ENCODE measurements around the gene UBE2J2.

UBE2J2 gene

DNA sequence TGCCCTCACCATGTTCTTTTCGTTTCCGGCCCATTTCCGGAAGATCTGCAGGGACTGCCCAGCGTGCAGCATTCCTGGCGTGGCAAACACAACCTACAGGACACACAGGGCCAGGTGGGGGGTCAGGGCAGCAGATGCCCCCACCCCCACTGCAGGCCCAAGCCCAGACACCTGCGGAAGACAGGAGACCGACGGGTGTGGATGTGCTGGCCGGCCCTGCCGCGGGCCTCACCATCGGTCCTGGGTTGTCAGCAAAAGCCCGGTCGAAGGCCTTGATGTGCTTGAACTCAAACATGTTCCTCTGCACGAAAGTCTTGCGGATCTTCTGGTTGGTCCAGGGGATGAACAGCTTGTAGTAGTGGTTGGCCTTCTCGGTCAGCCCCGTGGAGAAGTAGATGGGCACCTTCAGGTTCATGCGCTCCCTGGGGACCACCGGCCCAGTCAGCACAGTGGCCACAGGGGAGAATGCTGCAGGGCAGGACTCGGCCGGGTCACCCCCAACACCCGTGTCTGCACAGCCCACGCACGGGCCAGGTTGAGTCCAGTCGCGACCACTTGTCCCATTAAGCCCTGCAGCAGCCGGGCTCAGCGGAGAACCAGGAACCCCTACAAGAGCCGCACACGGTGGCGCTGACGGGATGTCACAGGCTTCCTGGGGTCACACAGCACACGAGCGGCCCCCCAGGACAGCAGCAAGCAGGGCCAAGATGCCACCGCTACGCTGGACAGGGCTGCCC, 40.0 kb upstream of the UBE2J2 start:
- no peaks in the 10 kb centered on the region for H3K36me3 ChIP-seq (ENCODE audit: control insufficient read depth, insufficient read depth, low read length)
- H3K9me3 ChIP-seq (ENCODE audit: control insufficient read depth, low read length) = no peaks in the 10 kb centered on the region
- H3K27me3 ChIP-seq (ENCODE audit: control insufficient read depth, insufficient read depth, low read length) = no peaks in the 10 kb centered on the region
- H3K27ac ChIP-seq = no peak overlapping the region
- no peak overlapping the region for H2AFZ ChIP-seq
- no peaks in the 10 kb centered on the region for H3K79me2 ChIP-seq
- H3K4me3 ChIP-seq (ENCODE audit: low read depth, low read length) = no peak overlapping the region
- no peak overlapping the region for H3K9ac ChIP-seq
- no peak overlapping the region for H3K4me2 ChIP-seq (ENCODE audit: low read length)
- TF ChIP-seq, protein P1, sequence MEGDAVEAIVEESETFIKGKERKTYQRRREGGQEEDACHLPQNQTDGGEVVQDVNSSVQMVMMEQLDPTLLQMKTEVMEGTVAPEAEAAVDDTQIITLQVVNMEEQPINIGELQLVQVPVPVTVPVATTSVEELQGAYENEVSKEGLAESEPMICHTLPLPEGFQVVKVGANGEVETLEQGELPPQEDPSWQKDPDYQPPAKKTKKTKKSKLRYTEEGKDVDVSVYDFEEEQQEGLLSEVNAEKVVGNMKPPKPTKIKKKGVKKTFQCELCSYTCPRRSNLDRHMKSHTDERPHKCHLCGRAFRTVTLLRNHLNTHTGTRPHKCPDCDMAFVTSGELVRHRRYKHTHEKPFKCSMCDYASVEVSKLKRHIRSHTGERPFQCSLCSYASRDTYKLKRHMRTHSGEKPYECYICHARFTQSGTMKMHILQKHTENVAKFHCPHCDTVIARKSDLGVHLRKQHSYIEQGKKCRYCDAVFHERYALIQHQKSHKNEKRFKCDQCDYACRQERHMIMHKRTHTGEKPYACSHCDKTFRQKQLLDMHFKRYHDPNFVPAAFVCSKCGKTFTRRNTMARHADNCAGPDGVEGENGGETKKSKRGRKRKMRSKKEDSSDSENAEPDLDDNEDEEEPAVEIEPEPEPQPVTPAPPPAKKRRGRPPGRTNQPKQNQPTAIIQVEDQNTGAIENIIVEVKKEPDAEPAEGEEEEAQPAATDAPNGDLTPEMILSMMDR (IDR thresholded peaks at IDR 0.05) = no peak
- no peaks in the 10 kb centered on the region for H3K4me1 ChIP-seq

- TF ChIP-seq, protein P1 (IDR thresholded peaks at IDR 0.05) = no peak
- no peak overlapping the region for H3K4me3 ChIP-seq (ENCODE audit: low read depth, low read length)
- no peak overlapping the region for H3K27ac ChIP-seq
- no peak overlapping the region for H3K4me2 ChIP-seq (ENCODE audit: low read length)
- H3K9me3 ChIP-seq (ENCODE audit: control insufficient read depth, low read length) = no peaks in the 10 kb centered on the region
- no peaks in the 10 kb centered on the region for H3K27me3 ChIP-seq (ENCODE audit: control insufficient read depth, insufficient read depth, low read length)
- H3K79me2 ChIP-seq = no peaks in the 10 kb centered on the region
- H2AFZ ChIP-seq = no peak overlapping the region
- no peaks in the 10 kb centered on the region for H3K4me1 ChIP-seq
- H3K36me3 ChIP-seq (ENCODE audit: control insufficient read depth, insufficient read depth, low read length) = no peaks in the 10 kb centered on the region
- no peak overlapping the region for H3K9ac ChIP-seq
These were observed 39.0 kb upstream of the UBE2J2 start for GRCh38 chr1:1312450-1313314.

- Histone ChIP-seq H3K9me3 (ENCODE audit: control insufficient read depth, low read length) (no peaks in the 10 kb centered on the region), H3K27me3 (ENCODE audit: control insufficient read depth, insufficient read depth, low read length) (no peaks in the 10 kb centered on the region), H3K4me3 (ENCODE audit: low read depth, low read length) (no peak overlapping the region), H3K4me1 (no peaks in the 10 kb centered on the region), H3K79me2 (no peaks in the 10 kb centered on the region), H3K36me3 (ENCODE audit: control insufficient read depth, insufficient read depth, low read length) (no peaks in the 10 kb centered on the region), H3K9ac (no peak overlapping the region), H3K27ac (no peak overlapping the region), H3K4me2 (ENCODE audit: low read length) (no peak overlapping the region), H2AFZ (no peak overlapping the region)
- TF ChIP-seq, protein P1 (IDR thresholded peaks at IDR 0.05) = no peak
These were observed 37.8 kb upstream of the UBE2J2 start for GRCh38 chr1:1311107-1312104.

GRCh38 chr1:1310476-1311053, 36.9 kb upstream of the UBE2J2 start:
- Histone ChIP-seq H3K9me3 (ENCODE audit: control insufficient read depth, low read length) (no peaks in the 10 kb centered on the region), H3K4me3 (ENCODE audit: low read depth, low read length) (no peak overlapping the region), H3K9ac (no peak overlapping the region), H3K79me2 (no peaks in the 10 kb centered on the region), H3K27me3 (ENCODE audit: control insufficient read depth, insufficient read depth, low read length) (no peaks in the 10 kb centered on the region), H3K4me1 (no peaks in the 10 kb centered on the region), H3K27ac (no peak overlapping the region), H3K4me2 (ENCODE audit: low read length) (no peak overlapping the region), H3K36me3 (ENCODE audit: control insufficient read depth, insufficient read depth, low read length) (no peaks in the 10 kb centered on the region), H2AFZ (no peak overlapping the region)
- TF ChIP-seq, protein P1 (IDR thresholded peaks at IDR 0.05) = no peak

All from parathyroid adenoma (tissue), 2 donors.